ENCODE measurements around the gene VSTM1. TPM values are rescaled to one million over a fixed set of nuclear protein-coding genes. Genes with fewer than 3 reads are reported as not detected.
A peak's percentile ranks its signal among the peaks of the same experiment; 100 is the strongest.

The VSTM1 gene
- polyA plus RNA-seq, 1 experiment, result not detected

DNA sequence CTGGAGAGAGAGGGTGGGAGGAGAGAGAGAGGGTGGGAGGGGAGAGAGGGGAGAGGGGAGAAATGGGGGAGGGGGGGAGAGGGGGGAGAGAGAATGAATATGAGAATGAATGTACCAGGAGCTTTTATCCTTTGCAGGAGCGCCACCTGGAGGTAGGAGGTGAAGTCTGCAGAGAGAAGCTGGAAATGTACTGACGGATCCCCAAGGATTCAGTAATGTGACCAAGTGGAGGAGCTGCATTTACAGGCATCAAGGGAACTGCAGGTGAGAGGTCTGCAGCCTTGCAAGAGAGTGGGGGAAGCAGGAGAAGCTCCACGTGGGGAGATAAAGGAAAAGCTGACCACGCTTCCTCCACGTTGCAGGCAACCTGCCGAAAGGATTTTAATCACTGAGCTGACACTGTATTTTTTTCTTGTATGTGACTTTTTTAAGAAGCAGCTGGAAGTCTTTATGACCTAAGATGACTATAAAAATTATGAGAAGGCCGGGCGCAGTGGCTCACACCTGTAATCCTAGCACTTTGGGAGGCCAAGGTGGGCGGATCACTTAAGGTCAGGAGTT, 33.7 kb downstream of the VSTM1 start:
- DNase-seq (ENCODE audit: low read depth), result no peak
- H3K4me3 ChIP-seq (ENCODE audit: low read depth, low read length), result no peak overlapping the region
- ChIA-PET POLR2A (no interaction called here), CTCF (interaction anchor here (0.6 to 9.3 kb wide), 23 partner anchors 9 to 275 kb away, joined by 3 to 182 read pairs (median 4); partner anchors contain the start of gene CACNG6)
- no peaks in the 10 kb centered on the region; the same call in 1 of the 2 replicates for H3K27me3 ChIP-seq (ENCODE audit: control insufficient read depth, insufficient read depth, low read length)
- TF ChIP-seq, protein P1, sequence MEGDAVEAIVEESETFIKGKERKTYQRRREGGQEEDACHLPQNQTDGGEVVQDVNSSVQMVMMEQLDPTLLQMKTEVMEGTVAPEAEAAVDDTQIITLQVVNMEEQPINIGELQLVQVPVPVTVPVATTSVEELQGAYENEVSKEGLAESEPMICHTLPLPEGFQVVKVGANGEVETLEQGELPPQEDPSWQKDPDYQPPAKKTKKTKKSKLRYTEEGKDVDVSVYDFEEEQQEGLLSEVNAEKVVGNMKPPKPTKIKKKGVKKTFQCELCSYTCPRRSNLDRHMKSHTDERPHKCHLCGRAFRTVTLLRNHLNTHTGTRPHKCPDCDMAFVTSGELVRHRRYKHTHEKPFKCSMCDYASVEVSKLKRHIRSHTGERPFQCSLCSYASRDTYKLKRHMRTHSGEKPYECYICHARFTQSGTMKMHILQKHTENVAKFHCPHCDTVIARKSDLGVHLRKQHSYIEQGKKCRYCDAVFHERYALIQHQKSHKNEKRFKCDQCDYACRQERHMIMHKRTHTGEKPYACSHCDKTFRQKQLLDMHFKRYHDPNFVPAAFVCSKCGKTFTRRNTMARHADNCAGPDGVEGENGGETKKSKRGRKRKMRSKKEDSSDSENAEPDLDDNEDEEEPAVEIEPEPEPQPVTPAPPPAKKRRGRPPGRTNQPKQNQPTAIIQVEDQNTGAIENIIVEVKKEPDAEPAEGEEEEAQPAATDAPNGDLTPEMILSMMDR (IDR thresholded peaks at IDR 0.05; ENCODE audit: insufficient read depth, low read depth, low read length), result peak; percentile 77
- no peaks in the 10 kb centered on the region for H3K36me3 ChIP-seq (ENCODE audit: control insufficient read depth, insufficient read depth, low read length)

DNA sequence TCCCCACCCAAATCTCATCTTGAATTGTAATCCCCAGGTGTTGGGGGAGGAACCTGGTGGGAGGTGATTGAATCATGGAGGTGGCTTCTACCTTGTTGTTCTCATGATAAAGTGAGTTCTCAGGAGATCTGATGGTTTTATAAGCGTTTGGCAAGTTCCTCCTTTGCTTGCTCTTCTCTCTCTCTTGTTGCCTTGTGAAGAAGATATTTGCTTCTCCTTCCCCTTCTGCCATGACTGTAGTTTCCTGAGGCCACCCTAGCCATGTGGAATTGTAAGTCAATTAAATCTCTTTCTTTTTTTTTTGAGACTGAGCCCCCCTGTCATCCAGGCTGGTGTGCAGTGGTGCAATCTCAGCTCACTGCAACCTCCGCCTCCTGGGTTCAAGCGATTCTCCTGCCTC, 34.4 kb downstream of the VSTM1 start:
- POLR2A ChIA-PET, result no interaction called here
- Histone ChIP-seq H3K4me3 (ENCODE audit: low read depth, low read length) (no peak overlapping the region), H3K36me3 (ENCODE audit: control insufficient read depth, insufficient read depth, low read length) (no peaks in the 10 kb centered on the region), H3K27me3 (ENCODE audit: control insufficient read depth, insufficient read depth, low read length) (no peaks in the 10 kb centered on the region; the same call in 1 of the 2 replicates)
- CTCF ChIA-PET, result interaction anchor here (0.8 to 9.3 kb wide), 13 partner anchors 10 to 236 kb away, joined by 3 to 182 read pairs (median 6); partner anchors contain the start of gene CACNG6
- TF ChIP-seq, protein P1 (IDR thresholded peaks at IDR 0.05; ENCODE audit: insufficient read depth, low read depth, low read length), result no peak
- DNase-seq (ENCODE audit: low read depth), result no peak

DNA sequence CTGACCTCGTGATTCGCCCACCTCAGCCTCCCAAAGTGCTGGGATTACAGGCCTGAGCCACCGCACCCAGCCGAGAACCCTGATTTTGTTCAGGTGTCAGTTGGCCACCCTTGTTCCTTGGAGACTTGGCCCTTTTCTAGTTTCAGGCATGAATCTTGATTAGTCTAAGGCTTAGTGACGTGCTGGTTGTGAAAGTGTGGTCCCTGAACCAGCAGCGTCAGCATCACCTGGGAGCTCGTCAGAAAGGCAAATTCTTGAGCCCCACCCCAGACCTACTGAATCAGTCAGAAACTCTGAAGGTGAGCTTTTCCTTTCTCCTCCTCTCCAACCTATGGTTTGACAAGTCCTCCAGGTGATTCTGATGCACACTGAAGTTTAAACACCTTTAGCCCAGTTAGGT, 37.0 kb downstream of the VSTM1 start:
- no peak for DNase-seq (ENCODE audit: low read depth)
- ChIA-PET CTCF (interaction anchor here (0.6 to 9.3 kb wide), 4 partner anchors 15 to 233 kb away, joined by 3 to 182 read pairs (median 45); no protein-coding TSS in a partner anchor), POLR2A (no interaction called here)
- Histone ChIP-seq H3K27me3 (ENCODE audit: control insufficient read depth, insufficient read depth, low read length) (no peaks in the 10 kb centered on the region; the same call in 1 of the 2 replicates), H3K4me3 (ENCODE audit: low read depth, low read length) (no peak overlapping the region), H3K36me3 (ENCODE audit: control insufficient read depth, insufficient read depth, low read length) (no peaks in the 10 kb centered on the region)
- TF ChIP-seq, protein P1 (IDR thresholded peaks at IDR 0.05; ENCODE audit: insufficient read depth, low read depth, low read length), result no peak

DNA sequence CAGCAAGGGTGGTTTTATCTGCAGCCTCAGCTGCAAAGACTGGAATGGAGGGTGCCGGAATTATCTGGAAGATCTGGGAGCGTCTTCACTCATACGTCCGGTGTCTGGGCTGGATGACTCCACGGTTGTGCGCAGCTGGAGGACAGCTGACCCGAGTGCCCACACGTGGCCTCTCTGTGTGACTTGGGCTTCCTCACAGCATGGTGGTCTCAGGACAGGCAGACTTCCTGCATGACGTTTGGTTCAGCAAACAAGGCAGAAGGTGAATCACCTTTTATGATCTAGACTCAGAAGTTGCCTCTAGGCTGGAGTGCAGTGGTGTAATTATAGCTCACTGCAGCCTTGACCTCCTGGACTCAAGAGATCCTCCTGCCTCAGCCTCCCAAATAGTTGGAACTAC, 39.0 kb downstream of the VSTM1 start:
- ChIA-PET CTCF (interaction anchor here (1.0 to 9.3 kb wide), 26 partner anchors 10 to 231 kb away, joined by 3 to 182 read pairs (median 9); no protein-coding TSS in a partner anchor), POLR2A (no interaction called here)
- TF ChIP-seq, protein P1 (IDR thresholded peaks at IDR 0.05; ENCODE audit: insufficient read depth, low read depth, low read length), result no peak
- no peaks in the 10 kb centered on the region; the same call in 1 of the 2 replicates for H3K27me3 ChIP-seq (ENCODE audit: control insufficient read depth, insufficient read depth, low read length)
- H3K36me3 ChIP-seq (ENCODE audit: control insufficient read depth, insufficient read depth, low read length), result no peaks in the 10 kb centered on the region
- H3K4me3 ChIP-seq (ENCODE audit: low read depth, low read length), result no peak overlapping the region
- no peak for DNase-seq (ENCODE audit: low read depth)

DNA sequence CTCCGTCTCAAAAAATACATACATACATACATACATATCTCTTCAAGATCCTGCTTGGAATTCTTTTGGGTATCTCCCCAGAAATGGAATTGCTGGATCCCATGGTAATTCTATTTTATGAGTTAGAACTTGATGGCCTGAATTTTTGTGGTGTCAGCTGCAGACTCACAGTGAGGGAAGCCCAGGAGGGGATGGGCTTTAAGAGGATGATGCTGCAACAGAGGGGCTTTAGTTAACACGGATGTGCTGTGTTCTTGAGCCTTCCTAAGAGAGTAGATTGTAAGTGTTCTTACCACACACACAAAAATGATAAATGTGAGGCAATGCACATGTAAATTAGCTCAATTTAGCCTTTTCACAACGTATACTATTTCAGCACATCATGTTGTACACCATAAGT, 40.5 kb downstream of the VSTM1 start:
- TF ChIP-seq, protein P1 (IDR thresholded peaks at IDR 0.05; ENCODE audit: insufficient read depth, low read depth, low read length), result no peak
- H3K4me3 ChIP-seq (ENCODE audit: low read depth, low read length), result no peak overlapping the region
- no peaks in the 10 kb centered on the region for H3K36me3 ChIP-seq (ENCODE audit: control insufficient read depth, insufficient read depth, low read length)
- POLR2A ChIA-PET, result no interaction called here
- DNase-seq (ENCODE audit: low read depth), result no peak
- no peaks in the 10 kb centered on the region for H3K27me3 ChIP-seq (ENCODE audit: control insufficient read depth, insufficient read depth, low read length)
- CTCF ChIA-PET, result interaction anchor here (0.9 to 9.3 kb wide), 33 partner anchors 8 to 247 kb away, joined by 3 to 182 read pairs (median 9); no protein-coding TSS in a partner anchor
